A673 (cell line): ENCODE measurements around the gene TXNRD3.

Experiments used
- CTCF ChIP-seq: fragments of 300-800, 200-600 bp; sonication (generic); conservative IDR thresholded peaks from 2 replicates; pipeline ENCODE4 v1.5.1; 2017; ENCODE audit warnings: low read depth, mild to moderate bottlenecking, antibody characterized with exemption, low read length, moderate library complexity, mixed read lengths
- EZH2 ChIP-seq: fragments of 200-600 bp; sonication (generic); IDR thresholded peaks from 2 replicates; pipeline ENCODE4 v1.6.1; 2017; ENCODE audit warnings: borderline replicate concordance, low read depth, mild to moderate bottlenecking, mixed read lengths, antibody characterized with exemption, low read length; ENCODE audit not compliant: poor library complexity, severe bottlenecking

- TF ChIP-seq CTCF (no peak), EZH2 (no peak)
Observed at GRCh38 chr3:126607214-126607908, 47.6 kb downstream of the TXNRD3 start.
